ENCODE data around the gene RHBDL1. TPM values are rescaled to one million over a fixed set of nuclear protein-coding genes. Genes with fewer than 3 reads are reported as not detected.

Gene RHBDL1
- total and polyA plus RNA-seq, 2 experiments from 2014 or later, result 0.90 to 2.1 TPM

- no peak overlapping the region for H2AFZ ChIP-seq
- H3K27ac ChIP-seq, result no peak overlapping the region
- no peak for TF ChIP-seq EZH2phosphoT487 (IDR thresholded peaks at IDR 0.05; ENCODE audit: insufficient read depth, low read depth)
- no peak for TF ChIP-seq EZH2 (IDR thresholded peaks at IDR 0.05; ENCODE audit: insufficient read depth, poor library complexity, severe bottlenecking)
- H3K27me3 ChIP-seq (replicated peaks; ENCODE audit: insufficient read depth), result no peaks in the 10 kb centered on the region
- no peaks in the 10 kb centered on the region; the same call in 1 of the 2 replicates for H3K4me1 ChIP-seq (ENCODE audit: insufficient read depth)
- H3K9me2 ChIP-seq (ENCODE audit: insufficient read depth), result no peaks in the 10 kb centered on the region
- peaks cover 10% of the 10 kb centered on the region for H3K79me2 ChIP-seq (ENCODE audit: insufficient read depth)
- no peaks in the 10 kb centered on the region for H3F3A ChIP-seq (ENCODE audit: insufficient read depth)
- DNase-seq, result no peak
- no peak overlapping the region for H3K9ac ChIP-seq
- no peak overlapping the region for H3K4me3 ChIP-seq
- no peak overlapping the region for H3K4me2 ChIP-seq (ENCODE audit: unreplicated experiment)
- H4K20me1 ChIP-seq (ENCODE audit: insufficient read depth), result no peaks in the 10 kb centered on the region
- no peaks in the 10 kb centered on the region for H3K9me3 ChIP-seq (ENCODE audit: low read depth)
- H3K36me3 ChIP-seq (ENCODE audit: low read depth), result no peaks in the 10 kb centered on the region
- 82 to 83% methylated on average over 22 of the region's 22 CpGs for whole genome bisulfite sequencing, 2 experiments (ENCODE audit: low coverage in 1 of 2, low lambda C conversion rate in 2 of 2, missing lambda C conversion rate in 2 of 2)
- in situ Hi-C loops (cut with MboI), result no loop called here
Measured at GRCh38 chr16:674214-674881, 1.1 kb upstream of the RHBDL1 start.

- no peak for DNase-seq
- Histone ChIP-seq H3K27me3 (replicated peaks; ENCODE audit: insufficient read depth) (no peaks in the 10 kb centered on the region), H3K79me2 (ENCODE audit: insufficient read depth) (peaks cover 4% of the 10 kb centered on the region), H3F3A (ENCODE audit: insufficient read depth) (no peaks in the 10 kb centered on the region), H3K27ac (no peak overlapping the region), H4K20me1 (ENCODE audit: insufficient read depth) (no peaks in the 10 kb centered on the region), H3K36me3 (ENCODE audit: low read depth) (no peaks in the 10 kb centered on the region), H3K4me1 (ENCODE audit: insufficient read depth) (no peaks in the 10 kb centered on the region), H2AFZ (no peak overlapping the region), H3K9me2 (ENCODE audit: insufficient read depth) (no peaks in the 10 kb centered on the region), H3K4me3 (peak overlapping the region; percentile 68), H3K4me2 (ENCODE audit: unreplicated experiment) (peak overlapping the region; percentile 79), H3K9ac (0 out of 2 replicates have a peak overlapping the region, but pooled peaks have one; percentile 57), H3K9me3 (ENCODE audit: low read depth) (no peaks in the 10 kb centered on the region)
- in situ Hi-C loops (cut with MboI), result no loop called here
- no peak for TF ChIP-seq EZH2phosphoT487 (IDR thresholded peaks at IDR 0.05; ENCODE audit: insufficient read depth, low read depth)
- no peak for TF ChIP-seq EZH2 (IDR thresholded peaks at IDR 0.05; ENCODE audit: insufficient read depth, poor library complexity, severe bottlenecking)
- 41 to 43% methylated on average over 20 to 23 of the region's 25 CpGs for WGBS, 2 experiments (ENCODE audit: low coverage in 1 of 2, low lambda C conversion rate in 2 of 2, missing lambda C conversion rate in 2 of 2)
Measured at GRCh38 chr16:675884-676564, 553 bp downstream of the RHBDL1 start.

GRCh38 chr16:676565-676902, 1.1 kb downstream of the RHBDL1 start:
- Histone ChIP-seq H3K4me1 (ENCODE audit: insufficient read depth) (peaks cover 3% of the 10 kb centered on the region), H3K4me2 (ENCODE audit: unreplicated experiment) (no peak overlapping the region), H3K9ac (no peak overlapping the region), H3K79me2 (ENCODE audit: insufficient read depth) (peaks cover 9% of the 10 kb centered on the region), H3K27ac (no peak overlapping the region), H3K4me3 (no peak overlapping the region), H3K9me2 (ENCODE audit: insufficient read depth) (no peaks in the 10 kb centered on the region), H4K20me1 (ENCODE audit: insufficient read depth) (no peaks in the 10 kb centered on the region), H3F3A (ENCODE audit: insufficient read depth) (0 out of 2 replicates have a peak, but pooled peaks cover 3% of the 10 kb centered on the region), H3K27me3 (replicated peaks; ENCODE audit: insufficient read depth) (no peaks in the 10 kb centered on the region), H2AFZ (no peak overlapping the region), H3K36me3 (ENCODE audit: low read depth) (no peaks in the 10 kb centered on the region), H3K9me3 (ENCODE audit: low read depth) (no peaks in the 10 kb centered on the region)
- no peak for DNase-seq
- in situ Hi-C loops (cut with MboI), result no loop called here
- 90 to 91% methylated on average over 20 to 21 of the region's 21 CpGs for WGBS, 2 experiments (ENCODE audit: low coverage in 1 of 2, low lambda C conversion rate in 2 of 2, missing lambda C conversion rate in 2 of 2)
- TF ChIP-seq EZH2phosphoT487 (IDR thresholded peaks at IDR 0.05; ENCODE audit: insufficient read depth, low read depth) (no peak), EZH2 (IDR thresholded peaks at IDR 0.05; ENCODE audit: insufficient read depth, poor library complexity, severe bottlenecking) (no peak)

GRCh38 chr16:676913-677312, 1.4 kb downstream of the RHBDL1 start:
- TF ChIP-seq EZH2 (IDR thresholded peaks at IDR 0.05; ENCODE audit: insufficient read depth, poor library complexity, severe bottlenecking) (no peak), EZH2phosphoT487 (IDR thresholded peaks at IDR 0.05; ENCODE audit: insufficient read depth, low read depth) (no peak)
- 74 to 83% methylated on average over 23 of the region's 23 CpGs for WGBS, 2 experiments (ENCODE audit: low coverage in 1 of 2, low lambda C conversion rate in 2 of 2, missing lambda C conversion rate in 2 of 2)

More at GRCh38 chr16:676913-677312, 1.4 kb downstream of the RHBDL1 start:
- no peaks in the 10 kb centered on the region for H3K27me3 ChIP-seq (replicated peaks; ENCODE audit: insufficient read depth)
- DNase-seq, result no peak
- H3K79me2 ChIP-seq (ENCODE audit: insufficient read depth), result peaks cover 13% of the 10 kb centered on the region
- H3K36me3 ChIP-seq (ENCODE audit: low read depth), result peaks cover 3% of the 10 kb centered on the region; the same call in 1 of the 2 replicates
- no peak overlapping the region for H3K9ac ChIP-seq
- H3K4me1 ChIP-seq (ENCODE audit: insufficient read depth), result peaks cover 7% of the 10 kb centered on the region
- H3K4me2 ChIP-seq (ENCODE audit: unreplicated experiment), result no peak overlapping the region
- in situ Hi-C loops (cut with MboI), result no loop called here
- H3K4me3 ChIP-seq, result no peak overlapping the region
- H3F3A ChIP-seq (ENCODE audit: insufficient read depth), result peaks cover 7% of the 10 kb centered on the region; the same call in 1 of the 2 replicates
- H3K9me2 ChIP-seq (ENCODE audit: insufficient read depth), result no peaks in the 10 kb centered on the region
- H3K9me3 ChIP-seq (ENCODE audit: low read depth), result no peaks in the 10 kb centered on the region
- no peaks in the 10 kb centered on the region for H4K20me1 ChIP-seq (ENCODE audit: insufficient read depth)
- H2AFZ ChIP-seq, result no peak overlapping the region
- H3K27ac ChIP-seq, result no peak overlapping the region
